ENCODE results near the gene ZNF296. TPM values are rescaled to one million over a fixed set of nuclear protein-coding genes. Genes with fewer than 3 reads are reported as not detected.

ZNF296 gene
- total RNA-seq, 1 donor = 0.27 TPM

- no peak for DNase-seq (ENCODE audit: low read depth)
- no peak for TF ChIP-seq CTCF (IDR thresholded peaks at IDR 0.05; ENCODE audit: insufficient read depth, low read length)
- no peak overlapping the region for H3K4me3 ChIP-seq (ENCODE audit: low read depth, low read length)
Measured at GRCh38 chr19:45103156-45103507, 26.9 kb upstream of the ZNF296 start.

- no peak overlapping the region for H3K4me3 ChIP-seq (ENCODE audit: low read depth, low read length)
- no peak for TF ChIP-seq CTCF (IDR thresholded peaks at IDR 0.05; ENCODE audit: insufficient read depth, low read length)
- DNase-seq (ENCODE audit: low read depth) = no peak
Measured at GRCh38 chr19:45102481-45102880, 26.2 kb upstream of the ZNF296 start.

- no peak for DNase-seq (ENCODE audit: low read depth)
- no peak overlapping the region for H3K4me3 ChIP-seq (ENCODE audit: low read depth, low read length)
- no peak for TF ChIP-seq CTCF (IDR thresholded peaks at IDR 0.05; ENCODE audit: insufficient read depth, low read length)
Measured at GRCh38 chr19:45101806-45102205, 25.5 kb upstream of the ZNF296 start.

GRCh38 chr19:45100846-45101252 is 24.6 kb upstream of the ZNF296 start:
- TF ChIP-seq CTCF (IDR thresholded peaks at IDR 0.05; ENCODE audit: insufficient read depth, low read length) = no peak
- H3K4me3 ChIP-seq (ENCODE audit: low read depth, low read length) = no peak overlapping the region
- no peak for DNase-seq (ENCODE audit: low read depth)

GRCh38 chr19:45100201-45100600 is 23.9 kb upstream of the ZNF296 start:
- no peak for TF ChIP-seq CTCF (IDR thresholded peaks at IDR 0.05; ENCODE audit: insufficient read depth, low read length)
- DNase-seq (ENCODE audit: low read depth) = no peak
- H3K4me3 ChIP-seq (ENCODE audit: low read depth, low read length) = no peak overlapping the region

GRCh38 chr19:45099467-45100191 is 23.4 kb upstream of the ZNF296 start:
- H3K4me3 ChIP-seq (ENCODE audit: low read depth, low read length) = no peak overlapping the region
- no peak for DNase-seq (ENCODE audit: low read depth)
- TF ChIP-seq CTCF (IDR thresholded peaks at IDR 0.05; ENCODE audit: insufficient read depth, low read length) = no peak

Measured in fibroblast of the aortic adventitia (primary cell).